ENCODE data around the gene WDR17.

WDR17 gene

GRCh38 chr4:176099314-176099713 lies 33.7 kb downstream of the WDR17 start:
- no peak for DNase-seq (ENCODE audit: low spot score)

DNA sequence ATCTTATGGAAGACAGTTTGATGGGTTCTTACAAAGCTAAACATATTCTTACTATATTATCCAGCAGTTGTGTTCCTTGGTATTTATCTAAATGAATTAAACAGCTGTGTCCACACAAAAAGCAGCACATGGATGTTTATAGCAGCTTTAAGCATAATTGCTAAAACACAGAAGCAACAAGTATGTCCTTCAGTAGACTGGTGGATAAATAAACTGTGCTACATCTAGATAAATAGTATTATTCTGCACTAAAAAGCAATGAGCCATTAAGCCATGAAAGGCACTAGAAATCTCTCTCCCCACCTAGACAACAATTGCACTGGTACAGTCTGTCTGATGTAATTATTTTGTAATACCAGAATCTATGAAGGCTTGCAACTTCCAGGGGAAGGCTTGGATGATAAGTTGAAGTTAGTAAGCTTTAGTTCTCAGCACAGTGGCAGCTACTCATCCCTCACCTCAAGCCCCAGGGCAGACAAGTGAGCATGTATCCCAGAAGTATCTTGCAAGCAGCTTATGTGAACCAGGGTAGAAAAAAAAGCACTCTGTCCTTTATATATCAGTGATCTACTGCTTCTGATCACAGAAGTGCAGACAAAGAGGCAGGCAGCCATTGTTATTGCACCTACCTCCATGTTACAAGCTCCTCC lies 36.9 kb downstream of the WDR17 start:
- no peak for DNase-seq (ENCODE audit: low spot score)

DNA sequence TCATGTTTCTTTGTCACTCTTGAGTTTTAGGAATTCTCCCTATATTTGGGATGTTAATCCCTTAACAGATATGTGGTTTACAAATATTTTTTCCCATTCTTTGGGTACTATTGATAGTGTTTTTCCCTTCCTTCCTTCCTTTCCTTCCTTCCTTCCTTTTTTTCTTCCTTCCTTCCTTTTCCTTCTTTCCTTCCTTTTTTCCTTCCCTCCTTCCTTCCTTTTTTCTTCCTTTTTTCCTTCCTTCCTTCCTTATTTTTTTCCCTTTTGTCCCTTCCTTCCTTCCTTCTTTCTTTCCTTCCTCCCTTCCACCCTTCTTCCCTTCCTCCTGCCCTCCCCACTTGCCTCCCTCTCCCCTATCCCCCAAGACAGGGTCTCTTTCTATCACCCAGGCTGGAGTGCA lies 42.1 kb downstream of the WDR17 start:
- DNase-seq (ENCODE audit: low spot score) = no peak

- DNase-seq (ENCODE audit: low spot score) = no peak
These were observed 58.2 kb downstream of the WDR17 start for GRCh38 chr4:176123710-176124407.

- no peak for DNase-seq (ENCODE audit: low spot score)
These were observed 59.4 kb downstream of the WDR17 start for GRCh38 chr4:176125063-176125462.

DNA sequence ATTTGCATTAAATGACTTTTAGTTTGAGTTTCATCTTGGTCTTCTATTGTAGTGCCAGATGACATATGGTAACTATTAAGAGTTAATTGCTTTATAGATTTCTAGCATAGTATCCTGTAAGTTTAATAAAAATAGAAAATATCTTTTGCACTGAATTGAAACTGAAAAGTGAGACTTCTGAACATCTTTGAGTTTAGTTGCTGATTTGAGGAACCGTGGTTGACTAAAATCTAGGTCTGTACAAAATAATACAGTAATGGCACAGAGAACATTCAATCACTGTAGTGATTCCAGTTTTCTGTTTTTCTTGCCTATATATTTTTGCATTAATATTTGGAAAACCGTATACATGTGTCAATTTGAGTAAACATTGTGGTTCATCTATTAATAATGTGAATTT lies 69.0 kb downstream of the WDR17 start:
- no peak for DNase-seq (ENCODE audit: low spot score)

- DNase-seq (ENCODE audit: low spot score) = no peak
These were observed 72.0 kb downstream of the WDR17 start for GRCh38 chr4:176137631-176138030.

DNA sequence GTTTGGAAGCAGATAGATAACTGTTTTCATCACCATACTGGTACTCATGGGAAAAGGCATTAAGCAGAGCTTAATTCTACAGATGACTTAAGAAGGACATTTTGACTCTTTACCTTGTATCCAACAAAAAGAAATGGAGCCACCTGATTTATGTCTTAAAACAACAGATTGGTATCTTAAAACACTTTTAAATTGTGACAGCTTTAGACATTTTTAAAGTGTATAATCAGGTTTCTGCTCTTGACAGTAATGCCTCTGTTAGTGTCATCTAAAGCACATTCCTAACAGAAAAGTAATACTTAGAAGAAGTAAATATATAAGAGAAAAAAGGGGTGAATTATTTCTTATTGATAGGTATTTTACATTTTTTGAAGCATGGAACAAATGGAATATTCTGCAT lies 73.9 kb downstream of the WDR17 start:
- DNase-seq (ENCODE audit: low spot score) = no peak

- DNase-seq (ENCODE audit: low spot score) = no peak
These were observed 76.6 kb downstream of the WDR17 start for GRCh38 chr4:176142253-176142652.

DNA sequence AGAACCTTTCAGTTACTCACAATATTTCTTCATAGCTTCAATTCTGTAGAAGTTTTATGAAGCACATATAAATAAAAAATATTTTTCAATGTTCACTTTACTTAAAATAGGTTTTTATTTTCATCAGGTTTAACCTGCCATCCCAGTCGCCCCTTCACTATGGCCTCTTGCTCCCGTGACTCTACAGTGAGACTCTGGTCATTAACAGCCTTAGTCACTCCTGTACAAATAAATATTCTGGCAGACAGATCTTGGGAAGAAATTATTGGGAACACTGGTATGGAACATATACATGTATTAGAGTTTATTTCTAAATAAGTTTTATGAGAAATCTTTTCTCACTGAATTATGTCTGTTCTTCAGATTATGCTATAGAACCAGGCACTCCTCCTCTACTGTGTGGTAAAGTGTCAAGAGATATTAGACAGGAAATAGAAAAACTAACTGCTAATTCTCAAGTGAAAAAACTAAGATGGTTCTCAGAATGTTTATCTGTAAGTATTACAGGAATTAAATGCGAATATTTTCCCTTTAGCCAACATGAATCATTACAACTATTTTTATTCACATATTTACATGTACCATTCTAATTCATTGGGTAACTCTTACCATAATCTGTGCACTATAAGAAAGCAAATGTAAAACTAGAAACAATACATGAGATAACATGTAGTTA lies 84.2 kb downstream of the WDR17 start:
- no peak for DNase-seq (ENCODE audit: low spot score)

GRCh38 chr4:176150356-176150682 lies 84.7 kb downstream of the WDR17 start:
- DNase-seq (ENCODE audit: low spot score) = no peak

GRCh38 chr4:176150704-176151103 lies 85.1 kb downstream of the WDR17 start:
- no peak for DNase-seq (ENCODE audit: low spot score)

DNA sequence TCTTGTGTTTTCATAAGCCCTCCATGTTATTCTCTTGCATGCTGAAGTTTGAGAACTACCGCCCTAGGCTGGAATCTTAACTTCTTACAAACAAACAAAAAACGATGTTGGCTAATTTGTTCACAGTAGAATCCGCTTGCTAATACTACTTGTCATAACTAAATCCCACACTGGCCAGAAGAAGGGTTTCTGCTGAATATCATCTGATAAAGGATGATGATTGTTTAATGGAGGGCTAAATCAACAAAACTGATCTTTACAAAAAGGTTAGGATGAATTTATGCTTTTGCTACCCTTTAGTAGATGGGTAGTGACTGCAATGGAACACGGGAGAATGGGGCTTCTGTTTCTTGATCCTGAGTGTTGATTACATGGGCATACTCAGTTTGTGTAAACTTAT lies 87.5 kb downstream of the WDR17 start:
- no peak for DNase-seq (ENCODE audit: low spot score)

- DNase-seq (ENCODE audit: low spot score) = no peak
These were observed 91.0 kb downstream of the WDR17 start for GRCh38 chr4:176156656-176157055.

- DNase-seq (ENCODE audit: low spot score) = no peak
These were observed 97.4 kb downstream of the WDR17 start for GRCh38 chr4:176163041-176163440.

- no peak for DNase-seq (ENCODE audit: low spot score)
These were observed 119.4 kb downstream of the WDR17 start for GRCh38 chr4:176185051-176185450.

DNA sequence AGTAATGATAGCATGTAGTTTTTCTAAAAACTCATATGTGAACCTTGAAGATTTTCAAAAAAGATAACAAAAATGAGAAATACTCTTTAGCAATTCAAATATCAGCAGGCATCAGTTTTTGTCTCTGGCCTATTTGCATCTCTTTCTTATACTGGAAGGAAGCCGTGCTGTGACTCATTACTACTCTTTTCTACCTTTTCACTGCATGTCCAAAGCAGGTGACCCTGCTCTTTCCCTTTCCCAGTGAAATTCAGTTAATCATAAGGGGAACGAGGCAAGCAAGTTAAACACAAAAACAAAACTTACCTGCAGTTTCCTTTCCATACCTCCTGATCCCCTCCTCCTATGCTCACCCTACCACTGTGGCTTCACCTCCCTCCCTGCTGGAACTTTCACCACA lies 120.4 kb downstream of the WDR17 start:
- no peak for DNase-seq (ENCODE audit: low spot score)

GRCh38 chr4:176186671-176187395 lies 121.2 kb downstream of the WDR17 start:
- DNase-seq (ENCODE audit: low spot score) = no peak

DNA sequence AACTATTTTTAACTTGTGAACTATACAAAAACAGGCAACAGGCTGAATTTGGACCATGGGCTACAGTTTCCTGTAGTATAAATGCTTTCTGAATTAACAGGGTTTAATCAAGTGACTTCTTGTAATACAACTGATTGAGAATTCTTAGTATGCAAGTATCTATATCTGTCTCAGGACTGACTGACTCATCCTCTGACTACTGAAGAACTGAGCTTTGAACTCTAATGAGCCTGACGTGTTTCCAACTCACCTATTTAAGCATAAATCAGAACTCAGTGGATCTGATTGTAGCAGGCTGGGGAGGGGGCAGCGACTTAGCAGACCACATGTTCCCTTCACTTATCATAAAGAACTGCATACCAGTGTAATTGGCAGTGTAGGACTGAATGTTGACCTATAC lies 122.0 kb downstream of the WDR17 start:
- DNase-seq (ENCODE audit: low spot score) = no peak

- no peak for DNase-seq (ENCODE audit: low spot score)
These were observed 123.0 kb downstream of the WDR17 start for GRCh38 chr4:176188654-176189053.

DNA sequence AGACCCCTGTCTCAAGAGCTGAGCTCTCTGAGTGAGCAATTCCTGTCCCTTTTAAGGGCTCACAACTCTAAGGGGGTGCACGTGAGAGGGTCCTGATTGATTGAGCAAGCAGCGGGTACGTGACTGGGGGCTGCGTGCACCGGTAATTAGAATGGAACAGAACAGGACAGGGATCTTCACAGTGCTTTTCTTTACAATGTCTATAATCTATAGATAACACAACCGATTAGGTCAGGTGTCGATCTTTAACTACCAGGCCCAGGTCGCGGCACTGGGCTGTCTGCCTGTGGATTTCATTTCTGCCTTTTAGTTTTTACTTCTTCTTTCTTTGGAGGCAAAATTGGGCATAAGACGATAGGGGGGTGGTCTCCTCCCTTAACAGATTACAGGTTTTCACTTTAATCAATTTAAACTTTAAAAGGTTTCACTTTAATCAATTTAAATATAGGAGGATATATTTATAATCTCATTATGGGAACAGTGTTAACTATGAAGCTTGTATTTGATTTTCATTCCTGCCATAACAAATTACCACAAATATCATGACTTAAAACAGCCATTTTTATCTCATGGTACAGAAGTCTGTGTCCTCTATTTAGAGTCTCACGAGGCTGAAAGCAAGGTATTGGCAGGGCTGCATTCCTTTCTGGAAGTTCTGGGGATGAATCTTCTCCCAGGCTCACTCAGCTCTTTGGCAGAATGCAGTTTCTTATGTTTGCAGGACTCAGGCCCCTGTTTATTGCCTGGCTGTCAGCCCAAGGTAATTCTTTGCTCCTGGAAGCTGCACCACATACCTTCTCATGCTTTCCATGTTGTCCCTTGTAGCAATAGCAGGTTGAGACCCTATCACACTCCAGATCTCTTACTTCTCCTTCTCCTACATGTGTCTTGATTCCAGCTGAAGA lies 124.5 kb downstream of the WDR17 start:
- DNase-seq (ENCODE audit: low spot score) = no peak

DNA sequence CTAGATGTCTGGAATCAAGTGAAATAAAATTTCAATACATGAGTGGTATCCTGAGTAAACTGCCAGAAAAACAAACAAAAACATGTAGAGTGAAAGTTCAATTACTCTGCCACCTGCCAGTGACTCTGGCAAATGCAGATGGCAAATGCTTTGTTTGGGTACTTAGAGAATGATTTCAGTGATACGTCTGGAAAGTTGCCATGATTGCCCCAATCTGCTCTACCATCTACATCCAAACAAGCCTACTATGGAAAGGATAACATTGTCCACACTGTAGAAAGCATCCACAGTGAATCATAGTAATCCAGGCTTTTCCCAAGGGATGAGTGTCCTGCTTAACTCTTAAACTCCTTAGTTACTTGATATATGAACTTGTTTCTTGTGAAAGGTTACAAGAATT lies 126.3 kb downstream of the WDR17 start:
- DNase-seq (ENCODE audit: low spot score) = no peak

Measured in CD4-positive, alpha-beta T cell treated with Interleukin-2 at 100 ng/mL for 4 hours (primary cell).